Measurements from ENCODE around the gene THBS3.

Gene THBS3

GRCh38 chr1:155171836-155172731, 35.6 kb downstream of the THBS3 start:
- peak overlapping the region; percentile 65 for H3K27ac ChIP-seq (ENCODE audit: low read depth, low read length)
- WGBS (ENCODE audit: extremely low coverage, insufficient coverage, low lambda C conversion rate), result no CpG with 5 or more reads among the region's 8 CpGs
- DNase-seq, result no peak

GRCh38 chr1:155170806-155171205, 36.9 kb downstream of the THBS3 start:
- H2BK120ac ChIP-seq (ENCODE audit: low read depth, low read length), result no peak overlapping the region
- no CpG with 5 or more reads among the region's 7 CpGs for WGBS (ENCODE audit: extremely low coverage, insufficient coverage, low lambda C conversion rate)

More at GRCh38 chr1:155171836-155172731, 35.6 kb downstream of the THBS3 start:
- Histone ChIP-seq H3K4me3 (ENCODE audit: low read length) (peak overlapping the region; percentile 92), H2BK120ac (ENCODE audit: low read depth, low read length) (no peak overlapping the region), H3K23ac (ENCODE audit: low read length) (no peak overlapping the region), H4K5ac (ENCODE audit: low read length) (no peak overlapping the region), H2BK15ac (replicated peaks; ENCODE audit: low read depth) (no peak overlapping the region), H3K79me2 (ENCODE audit: control insufficient read depth, insufficient read depth, low read length) (peaks cover 2% of the 10 kb centered on the region), H3K4me2 (ENCODE audit: low read length) (peak overlapping the region; percentile 68), H4K8ac (ENCODE audit: low read depth, low read length) (no peak overlapping the region), H3K4ac (ENCODE audit: low read depth, low read length) (no peak overlapping the region), H3K9ac (ENCODE audit: low read length) (peak overlapping the region; percentile 98), H3K27me3 (ENCODE audit: insufficient read depth, low read length, poor library complexity) (no peaks in the 10 kb centered on the region), H3K36me3 (ENCODE audit: control insufficient read depth, insufficient read depth, low read length) (peaks cover 1% of the 10 kb centered on the region), H3K56ac (ENCODE audit: low read length) (peak overlapping the region; percentile 91), H3K79me1 (ENCODE audit: low read length) (no peaks in the 10 kb centered on the region), H2BK5ac (ENCODE audit: low read length) (no peak overlapping the region), H3K18ac (ENCODE audit: low read length) (no peak overlapping the region), H2AK5ac (ENCODE audit: low read length) (no peak overlapping the region), H3K4me1 (ENCODE audit: control insufficient read depth, low read depth, low read length) (peaks cover 2% of the 10 kb centered on the region)

GRCh38 chr1:155170101-155170785, 37.5 kb downstream of the THBS3 start:
- H3K18ac ChIP-seq (ENCODE audit: low read length), result no peak overlapping the region
- no peak for DNase-seq
- no peak overlapping the region for H4K5ac ChIP-seq (ENCODE audit: low read length)

More at GRCh38 chr1:155170806-155171205, 36.9 kb downstream of the THBS3 start:
- Histone ChIP-seq H4K5ac (ENCODE audit: low read length) (no peak overlapping the region), H3K36me3 (ENCODE audit: control insufficient read depth, insufficient read depth, low read length) (peaks cover 1% of the 10 kb centered on the region), H3K27ac (ENCODE audit: low read depth, low read length) (no peak overlapping the region), H4K8ac (ENCODE audit: low read depth, low read length) (no peak overlapping the region), H2AK5ac (ENCODE audit: low read length) (no peak overlapping the region), H3K18ac (ENCODE audit: low read length) (no peak overlapping the region), H3K79me2 (ENCODE audit: control insufficient read depth, insufficient read depth, low read length) (peaks cover 2% of the 10 kb centered on the region), H3K4me1 (ENCODE audit: control insufficient read depth, low read depth, low read length) (peaks cover 4% of the 10 kb centered on the region), H3K56ac (ENCODE audit: low read length) (no peak overlapping the region), H3K27me3 (ENCODE audit: insufficient read depth, low read length, poor library complexity) (no peaks in the 10 kb centered on the region), H3K79me1 (ENCODE audit: low read length) (no peaks in the 10 kb centered on the region), H3K4me2 (ENCODE audit: low read length) (no peak overlapping the region), H3K4me3 (ENCODE audit: low read length) (no peak overlapping the region), H2BK5ac (ENCODE audit: low read length) (no peak overlapping the region), H3K23ac (ENCODE audit: low read length) (no peak overlapping the region), H3K4ac (ENCODE audit: low read depth, low read length) (no peak overlapping the region), H3K9ac (ENCODE audit: low read length) (no peak overlapping the region), H2BK15ac (replicated peaks; ENCODE audit: low read depth) (no peak overlapping the region)
- DNase-seq, result no peak

GRCh38 chr1:155169541-155169940, 38.2 kb downstream of the THBS3 start:
- H3K9ac ChIP-seq (ENCODE audit: low read length), result no peak overlapping the region
- H3K23ac ChIP-seq (ENCODE audit: low read length), result no peak overlapping the region
- H3K27ac ChIP-seq (ENCODE audit: low read depth, low read length), result no peak overlapping the region
- H2BK5ac ChIP-seq (ENCODE audit: low read length), result no peak overlapping the region
- no peak overlapping the region for H3K4ac ChIP-seq (ENCODE audit: low read depth, low read length)
- H3K27me3 ChIP-seq (ENCODE audit: insufficient read depth, low read length, poor library complexity), result no peaks in the 10 kb centered on the region
- H4K8ac ChIP-seq (ENCODE audit: low read depth, low read length), result no peak overlapping the region
- no CpG with 5 or more reads among the region's 5 CpGs for WGBS (ENCODE audit: extremely low coverage, insufficient coverage, low lambda C conversion rate)
- no peak overlapping the region for H3K18ac ChIP-seq (ENCODE audit: low read length)
- H3K56ac ChIP-seq (ENCODE audit: low read length), result no peak overlapping the region
- peaks cover 4% of the 10 kb centered on the region for H3K4me1 ChIP-seq (ENCODE audit: control insufficient read depth, low read depth, low read length)
- H3K79me1 ChIP-seq (ENCODE audit: low read length), result no peaks in the 10 kb centered on the region
- no peak overlapping the region for H2AK5ac ChIP-seq (ENCODE audit: low read length)
- H3K4me3 ChIP-seq (ENCODE audit: low read length), result no peak overlapping the region
- H3K36me3 ChIP-seq (ENCODE audit: control insufficient read depth, insufficient read depth, low read length), result peaks cover 1% of the 10 kb centered on the region
- H3K4me2 ChIP-seq (ENCODE audit: low read length), result no peak overlapping the region
- peaks cover 2% of the 10 kb centered on the region for H3K79me2 ChIP-seq (ENCODE audit: control insufficient read depth, insufficient read depth, low read length)
- no peak overlapping the region for H4K5ac ChIP-seq (ENCODE audit: low read length)
- H2BK15ac ChIP-seq (replicated peaks; ENCODE audit: low read depth), result no peak overlapping the region
- no peak overlapping the region for H2BK120ac ChIP-seq (ENCODE audit: low read depth, low read length)
- DNase-seq, result no peak

More at GRCh38 chr1:155170101-155170785, 37.5 kb downstream of the THBS3 start:
- H3K9ac ChIP-seq (ENCODE audit: low read length), result no peak overlapping the region
- peaks cover 1% of the 10 kb centered on the region for H3K36me3 ChIP-seq (ENCODE audit: control insufficient read depth, insufficient read depth, low read length)
- H3K4ac ChIP-seq (ENCODE audit: low read depth, low read length), result no peak overlapping the region
- no peak overlapping the region for H3K4me2 ChIP-seq (ENCODE audit: low read length)
- H3K4me1 ChIP-seq (ENCODE audit: control insufficient read depth, low read depth, low read length), result peaks cover 4% of the 10 kb centered on the region
- WGBS (ENCODE audit: extremely low coverage, insufficient coverage, low lambda C conversion rate), result no CpG with 5 or more reads among the region's 2 CpGs
- H3K79me2 ChIP-seq (ENCODE audit: control insufficient read depth, insufficient read depth, low read length), result peaks cover 2% of the 10 kb centered on the region
- no peaks in the 10 kb centered on the region for H3K79me1 ChIP-seq (ENCODE audit: low read length)
- no peak overlapping the region for H3K23ac ChIP-seq (ENCODE audit: low read length)
- H4K8ac ChIP-seq (ENCODE audit: low read depth, low read length), result no peak overlapping the region
- H3K27me3 ChIP-seq (ENCODE audit: insufficient read depth, low read length, poor library complexity), result no peaks in the 10 kb centered on the region
- no peak overlapping the region for H2AK5ac ChIP-seq (ENCODE audit: low read length)
- no peak overlapping the region for H3K56ac ChIP-seq (ENCODE audit: low read length)
- no peak overlapping the region for H3K4me3 ChIP-seq (ENCODE audit: low read length)
- no peak overlapping the region for H2BK120ac ChIP-seq (ENCODE audit: low read depth, low read length)
- H2BK15ac ChIP-seq (replicated peaks; ENCODE audit: low read depth), result no peak overlapping the region
- no peak overlapping the region for H2BK5ac ChIP-seq (ENCODE audit: low read length)
- H3K27ac ChIP-seq (ENCODE audit: low read depth, low read length), result no peak overlapping the region

GRCh38 chr1:155168456-155169210, 39.1 kb downstream of the THBS3 start:
- no peak overlapping the region for H2BK120ac ChIP-seq (ENCODE audit: low read depth, low read length)
- no peaks in the 10 kb centered on the region for H3K27me3 ChIP-seq (ENCODE audit: insufficient read depth, low read length, poor library complexity)
- no peak overlapping the region for H3K9ac ChIP-seq (ENCODE audit: low read length)
- H3K18ac ChIP-seq (ENCODE audit: low read length), result no peak overlapping the region
- no peak overlapping the region for H2BK15ac ChIP-seq (replicated peaks; ENCODE audit: low read depth)
- no peak overlapping the region for H3K56ac ChIP-seq (ENCODE audit: low read length)
- H3K4ac ChIP-seq (ENCODE audit: low read depth, low read length), result no peak overlapping the region
- DNase-seq, result no peak
- no peak overlapping the region for H2AK5ac ChIP-seq (ENCODE audit: low read length)
- no peak overlapping the region for H4K5ac ChIP-seq (ENCODE audit: low read length)
- no peak overlapping the region for H3K23ac ChIP-seq (ENCODE audit: low read length)
- no peak overlapping the region for H3K4me3 ChIP-seq (ENCODE audit: low read length)
- H3K27ac ChIP-seq (ENCODE audit: low read depth, low read length), result no peak overlapping the region
- H2BK5ac ChIP-seq (ENCODE audit: low read length), result no peak overlapping the region
- H3K4me1 ChIP-seq (ENCODE audit: control insufficient read depth, low read depth, low read length), result peaks cover 4% of the 10 kb centered on the region
- H4K8ac ChIP-seq (ENCODE audit: low read depth, low read length), result no peak overlapping the region
- H3K79me2 ChIP-seq (ENCODE audit: control insufficient read depth, insufficient read depth, low read length), result peaks cover 2% of the 10 kb centered on the region
- H3K79me1 ChIP-seq (ENCODE audit: low read length), result no peaks in the 10 kb centered on the region
- H3K4me2 ChIP-seq (ENCODE audit: low read length), result no peak overlapping the region
- WGBS (ENCODE audit: extremely low coverage, insufficient coverage, low lambda C conversion rate), result no CpG with 5 or more reads among the region's 10 CpGs
- H3K36me3 ChIP-seq (ENCODE audit: control insufficient read depth, insufficient read depth, low read length), result peaks cover 1% of the 10 kb centered on the region

Measured in mesendoderm (in vitro differentiated cells).